Sigmoid colon (tissue), 4 donors: ENCODE results near the gene GIN1.
"Not testable (repeated sequence)": the region's sequence is repeated elsewhere in the genome, so short reads cannot be mapped to it uniquely, and the experiment has no call there.

Experiments
- CTCF ChIP-seq, 4 experiments: fragments of 450-650 bp in 3 of 4; fragments of 200-600 bp in 1 of 4; IDR thresholded peaks; one replicate each; pipeline ENCODE4 v1.5.1; 2016 to 2019; ENCODE audit warnings: antibody characterized with exemption in 4 of 4, mild to moderate bottlenecking in 3 of 4, moderate library complexity in 2 of 4
- EP300 ChIP-seq, 4 donors: sonication (generic); formaldehyde crosslinking; IDR thresholded peaks; one replicate each; pipeline ENCODE4 v1.6.1; 2017; ENCODE audit warnings: antibody characterized with exemption in 4 of 4
- POLR2A ChIP-seq, 2 donors: fragments of 450-650 bp; IDR thresholded peaks; one replicate each; pipeline ENCODE4 v1.6.1; 2016; ENCODE audit warnings: antibody characterized with exemption in 2 of 2, mild to moderate bottlenecking in 2 of 2, moderate library complexity in 2 of 2
- POLR2AphosphoS5 ChIP-seq, 4 donors: sonication (generic); formaldehyde crosslinking; IDR thresholded peaks; one replicate each; pipeline ENCODE4 v1.6.1; 2017; ENCODE audit warnings: antibody characterized with exemption in 4 of 4

GRCh38 chr5:103142132-103142531 lies 22.2 kb upstream of the GIN1 start:
- not testable (repeated sequence) for TF ChIP-seq CTCF, POLR2A, POLR2AphosphoS5, EP300 (IDR thresholded peaks at IDR 0.05)
